ENCODE data around the gene FAM83F. TPM values are rescaled to one million over a fixed set of nuclear protein-coding genes. Genes with fewer than 3 reads are reported as not detected.
"Not testable (repeated sequence)": the region's sequence is repeated elsewhere in the genome, so short reads cannot be mapped to it uniquely, and the experiment has no call there.

The FAM83F gene
- total and polyA plus RNA-seq, 8 donors: 0.15 to 0.73 (median 0.26) TPM

DNA sequence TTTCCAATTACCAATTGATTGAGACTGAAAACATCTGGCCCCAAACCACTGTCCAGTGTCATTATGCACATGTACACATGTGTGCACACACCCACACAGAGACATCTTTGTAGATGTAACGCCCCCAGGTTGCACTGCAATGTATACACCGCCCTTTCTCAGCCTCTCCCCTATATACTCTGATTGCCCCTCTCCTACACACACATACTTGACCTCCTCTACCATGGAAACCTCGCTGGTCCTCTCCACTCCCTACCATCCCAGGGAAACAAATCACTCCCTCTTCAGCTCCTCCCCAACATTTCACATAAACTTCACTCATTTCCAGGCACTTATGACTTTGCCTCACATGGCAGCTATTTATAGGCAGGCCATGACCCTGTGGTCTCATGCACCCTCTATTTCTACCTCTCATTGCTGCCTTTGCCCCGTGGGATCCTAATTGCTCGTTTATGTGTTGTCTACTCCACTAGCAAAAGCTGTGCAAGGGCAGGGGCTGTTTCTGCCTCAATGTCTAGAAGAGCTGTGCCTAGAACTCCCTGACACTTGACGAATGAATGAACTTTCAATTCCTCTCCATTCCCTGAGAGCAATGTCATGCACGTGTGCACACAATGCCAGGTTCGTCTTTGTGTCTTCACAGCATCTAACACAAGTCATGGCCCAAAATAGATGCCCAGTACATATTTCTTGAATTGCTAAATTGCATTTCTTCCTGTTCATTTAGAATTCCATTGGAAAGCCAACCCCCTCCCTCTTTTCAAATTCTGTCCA, 44.6 kb upstream of the FAM83F start:
- Histone ChIP-seq H3K4me3 (no peak overlapping the region), H3K9me3 (no peaks in the 10 kb centered on the region), H3K27ac (no peak overlapping the region), H3K36me3 (no peaks in the 10 kb centered on the region), H3K4me1 (peaks cover 0 to 12% of the 10 kb centered on the region in 2 donors), H3K27me3 (peaks cover 0 to 58% of the 10 kb centered on the region in 2 donors)
- TF ChIP-seq, protein P1, sequence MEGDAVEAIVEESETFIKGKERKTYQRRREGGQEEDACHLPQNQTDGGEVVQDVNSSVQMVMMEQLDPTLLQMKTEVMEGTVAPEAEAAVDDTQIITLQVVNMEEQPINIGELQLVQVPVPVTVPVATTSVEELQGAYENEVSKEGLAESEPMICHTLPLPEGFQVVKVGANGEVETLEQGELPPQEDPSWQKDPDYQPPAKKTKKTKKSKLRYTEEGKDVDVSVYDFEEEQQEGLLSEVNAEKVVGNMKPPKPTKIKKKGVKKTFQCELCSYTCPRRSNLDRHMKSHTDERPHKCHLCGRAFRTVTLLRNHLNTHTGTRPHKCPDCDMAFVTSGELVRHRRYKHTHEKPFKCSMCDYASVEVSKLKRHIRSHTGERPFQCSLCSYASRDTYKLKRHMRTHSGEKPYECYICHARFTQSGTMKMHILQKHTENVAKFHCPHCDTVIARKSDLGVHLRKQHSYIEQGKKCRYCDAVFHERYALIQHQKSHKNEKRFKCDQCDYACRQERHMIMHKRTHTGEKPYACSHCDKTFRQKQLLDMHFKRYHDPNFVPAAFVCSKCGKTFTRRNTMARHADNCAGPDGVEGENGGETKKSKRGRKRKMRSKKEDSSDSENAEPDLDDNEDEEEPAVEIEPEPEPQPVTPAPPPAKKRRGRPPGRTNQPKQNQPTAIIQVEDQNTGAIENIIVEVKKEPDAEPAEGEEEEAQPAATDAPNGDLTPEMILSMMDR (IDR thresholded peaks at IDR 0.05): no peak
- intact Hi-C loops (cut with DNase I): no loop called here
- no peak for DNase-seq
- ATAC-seq: no peak

- H3K4me3 ChIP-seq; H3K27ac ChIP-seq; intact Hi-C loops (cut with DNase I); H3K4me1 ChIP-seq; ATAC-seq; H3K9me3 ChIP-seq; H3K36me3 ChIP-seq; DNase-seq: not testable (repeated sequence)
- peaks cover 0 to 51% of the 10 kb centered on the region in 2 donors for H3K27me3 ChIP-seq
Measured at GRCh38 chr22:39951603-39952293, 43.0 kb upstream of the FAM83F start.

DNA sequence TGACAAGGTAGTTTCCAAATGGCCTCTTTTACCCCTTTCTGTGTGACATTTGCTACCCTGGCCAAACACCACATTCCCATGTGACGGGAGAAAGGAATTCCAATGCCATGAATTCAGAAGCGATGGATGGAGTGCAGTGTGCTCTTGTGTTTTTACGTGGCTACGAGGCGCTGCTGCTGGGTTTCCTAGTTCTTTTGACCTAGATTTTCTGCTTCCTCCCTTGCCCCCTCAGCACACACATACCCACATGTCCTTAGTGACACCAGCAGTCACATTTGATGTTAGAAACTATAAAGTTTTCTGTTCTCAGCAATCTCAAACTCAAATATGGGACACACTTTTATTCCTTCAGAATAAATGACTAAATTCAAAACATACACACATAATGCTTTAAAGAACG, 42.4 kb upstream of the FAM83F start:
- H3K27me3 ChIP-seq: peaks cover 0 to 52% of the 10 kb centered on the region in 2 donors
- ATAC-seq (no peak), DNase-seq (no peak)
- TF ChIP-seq, protein P1 (IDR thresholded peaks at IDR 0.05): no peak
- no peaks in the 10 kb centered on the region for H3K9me3 ChIP-seq
- no peak overlapping the region for H3K4me3 ChIP-seq
- H3K27ac ChIP-seq: no peak overlapping the region
- intact Hi-C loops (cut with DNase I): no loop called here
- no peaks in the 10 kb centered on the region for H3K36me3 ChIP-seq
- peaks cover 0 to 9% of the 10 kb centered on the region in 2 donors for H3K4me1 ChIP-seq

GRCh38 chr22:39953101-39953500, 41.7 kb upstream of the FAM83F start:
- TF ChIP-seq, protein P1 (IDR thresholded peaks at IDR 0.05): no peak
- no peak overlapping the region for H3K4me3 ChIP-seq
- H3K4me1 ChIP-seq: peaks cover 0 to 11% of the 10 kb centered on the region in 2 donors
- H3K36me3 ChIP-seq: no peaks in the 10 kb centered on the region
- intact Hi-C loops (cut with DNase I): no loop called here
- ATAC-seq (no peak), DNase-seq (no peak)
- H3K27me3 ChIP-seq: peaks cover 0 to 60% of the 10 kb centered on the region in 2 donors
- H3K9me3 ChIP-seq: no peaks in the 10 kb centered on the region
- H3K27ac ChIP-seq: no peak overlapping the region

GRCh38 chr22:39954584-39955055, 40.1 kb upstream of the FAM83F start:
- ATAC-seq: no peak
- Histone ChIP-seq H3K4me3 (no peak overlapping the region), H3K27me3 (peaks cover 0 to 64% of the 10 kb centered on the region in 2 donors), H3K4me1 (peaks cover 0 to 20% of the 10 kb centered on the region in 2 donors), H3K27ac (no peak overlapping the region), H3K36me3 (no peaks in the 10 kb centered on the region), H3K9me3 (no peaks in the 10 kb centered on the region)
- intact Hi-C loops (cut with DNase I): no loop called here
- DNase-seq: peak in 2 of 4 donors; percentile 40 to 48
- TF ChIP-seq, protein P1 (IDR thresholded peaks at IDR 0.05): no peak
